DND-41 (cell line): ENCODE results near the gene SGMS1.

ENCODE experiments used
- ATAC-seq: fragments of 200-7000 bp; cut with Tn5 transposase; 3 replicates; pipeline ENCODE4 v1.9.1; 2021; ENCODE audit warnings: low read depth; ENCODE audit not compliant: insufficient read depth
- DNase-seq: peaks from one replicate; pipeline ENCODE4 v3.0.0-alpha.2; 2020
- H2AFZ ChIP-seq: 2 replicates; pipeline ENCODE4 v1.6.0; 2012; ENCODE audit warnings: low read depth, low read length
- H3K27ac ChIP-seq: 2 replicates; pipeline ENCODE4 v1.5.1; 2012; ENCODE audit warnings: low read length, inconsistent platforms
- H3K27me3 ChIP-seq: fragments of 200-600 bp; sonication (generic); 2 replicates; pipeline ENCODE4 v1.6.0; 2012; ENCODE audit warnings: low read length, mild to moderate bottlenecking, inconsistent platforms; ENCODE audit not compliant: insufficient read depth, poor library complexity
- H3K36me3 ChIP-seq: 2 replicates; pipeline ENCODE4 v1.5.1; 2012; ENCODE audit warnings: low read length, inconsistent platforms; ENCODE audit not compliant: insufficient read depth
- H3K4me1 ChIP-seq: 2 replicates; pipeline ENCODE4 v1.5.1; 2012; ENCODE audit warnings: mild to moderate bottlenecking, low read length; ENCODE audit not compliant: insufficient read depth
- H3K4me2 ChIP-seq: 2 replicates; pipeline ENCODE4 v1.6.0; 2012; ENCODE audit warnings: mild to moderate bottlenecking, moderate library complexity, low read length, inconsistent platforms; ENCODE audit not compliant: insufficient read depth
- H3K4me3 ChIP-seq, 2 experiments: fragments of 200-600 bp in 1 of 2; shearing (Covaris generic) in 1 of 2; 2 replicates each; pipeline ENCODE4 v1.5.1; 2012 to 2016; ENCODE audit warnings: inconsistent platforms in 2 of 2, low read length in 2 of 2, mild to moderate bottlenecking in 2 of 2, low read depth in 1 of 2, moderate library complexity in 1 of 2
- H3K79me2 ChIP-seq: 2 replicates; pipeline ENCODE4 v1.6.0; 2012; ENCODE audit warnings: low read length, inconsistent platforms; ENCODE audit not compliant: insufficient read depth
- H3K9ac ChIP-seq: 2 replicates; pipeline ENCODE4 v1.6.0; 2012; ENCODE audit warnings: low read depth, mild to moderate bottlenecking, inconsistent platforms, low read length, moderate library complexity
- H3K9me3 ChIP-seq: 2 replicates; pipeline ENCODE4 v1.5.1; 2012; ENCODE audit warnings: low read length, moderate library complexity, mild to moderate bottlenecking, inconsistent platforms; ENCODE audit not compliant: insufficient read depth, severe bottlenecking
- H4K20me1 ChIP-seq: 2 replicates; pipeline ENCODE4 v1.6.0; 2012; ENCODE audit warnings: low read length; ENCODE audit not compliant: insufficient read depth
- CTCF ChIP-seq: IDR thresholded peaks from 2 replicates; pipeline ENCODE4 v1.5.1; 2012; ENCODE audit warnings: borderline replicate concordance, low read length, moderate library complexity, mild to moderate bottlenecking; ENCODE audit not compliant: poor library complexity, severe bottlenecking; ENCODE audit errors: extremely low read depth
- EZH2 ChIP-seq: IDR thresholded peaks from 3 replicates; pipeline ENCODE4 v1.6.1; 2012; ENCODE audit warnings: borderline replicate concordance, low read depth, mild to moderate bottlenecking, moderate library complexity, low read length, inconsistent platforms; ENCODE audit not compliant: severe bottlenecking

The SGMS1 gene

DNA sequence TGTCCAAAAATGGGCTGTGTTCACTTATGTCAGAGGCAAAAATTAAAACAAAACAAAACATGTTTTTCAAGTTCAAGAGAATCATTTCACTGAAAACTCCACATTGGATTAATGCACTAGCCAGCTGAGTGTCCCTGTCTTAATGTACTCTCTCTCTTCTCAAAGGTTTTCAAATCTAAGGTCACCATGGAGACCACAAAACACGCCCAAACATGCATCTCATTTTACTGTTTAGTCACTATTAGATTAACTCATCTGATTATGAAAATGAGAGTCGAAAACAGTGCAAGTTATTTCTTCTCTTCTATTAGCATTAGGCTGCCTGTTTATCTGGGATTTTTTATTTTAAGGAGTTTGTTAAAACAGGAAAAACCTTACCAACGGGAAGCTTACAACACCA is 301.7 kb downstream of the SGMS1 start:
- Histone ChIP-seq H3K9me3 (no peaks in the 10 kb centered on the region), H3K27ac (no peak overlapping the region), H3K4me1 (no peaks in the 10 kb centered on the region), H3K9ac (no peak overlapping the region), H3K36me3 (no peaks in the 10 kb centered on the region), H3K4me2 (no peak overlapping the region), H3K4me3 (no peak overlapping the region), H4K20me1 (no peaks in the 10 kb centered on the region), H3K27me3 (no peaks in the 10 kb centered on the region), H3K79me2 (no peaks in the 10 kb centered on the region), H2AFZ (no peak overlapping the region)
- TF ChIP-seq EZH2: no peak
- TF ChIP-seq CTCF: no peak
- ATAC-seq (no peak), DNase-seq (no peak)

DNA sequence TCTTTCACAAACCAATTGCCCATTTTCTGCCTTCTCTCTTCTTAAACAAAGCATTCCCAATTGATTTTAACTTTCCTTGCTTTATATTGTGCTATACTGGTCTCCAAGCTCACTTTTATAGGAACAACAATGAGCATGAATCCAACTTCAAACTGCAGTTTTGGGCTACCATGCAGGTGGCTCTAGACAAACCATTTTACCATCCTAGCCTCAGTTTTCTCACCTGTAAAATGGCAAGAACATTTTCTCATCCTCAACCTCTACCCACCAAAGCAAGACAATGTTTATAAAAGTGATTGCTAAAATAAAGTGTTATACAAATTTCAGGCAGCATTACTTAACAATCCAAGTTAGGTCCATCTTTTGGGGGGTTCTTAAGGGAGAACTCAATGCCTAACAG is 305.6 kb downstream of the SGMS1 start:
- no peaks in the 10 kb centered on the region for H3K4me1 ChIP-seq
- no peaks in the 10 kb centered on the region for H3K27me3 ChIP-seq
- H2AFZ ChIP-seq: no peak overlapping the region
- H3K79me2 ChIP-seq: no peaks in the 10 kb centered on the region
- H3K9ac ChIP-seq: no peak overlapping the region
- no peaks in the 10 kb centered on the region for H4K20me1 ChIP-seq
- no peak for DNase-seq
- H3K4me3 ChIP-seq: no peak overlapping the region
- no peak for ATAC-seq
- H3K4me2 ChIP-seq: no peak overlapping the region
- no peaks in the 10 kb centered on the region for H3K36me3 ChIP-seq
- no peak for TF ChIP-seq CTCF
- TF ChIP-seq EZH2: no peak
- no peaks in the 10 kb centered on the region for H3K9me3 ChIP-seq
- H3K27ac ChIP-seq: no peak overlapping the region

GRCh38 chr10:50316695-50317648 is 306.8 kb downstream of the SGMS1 start:
- no peaks in the 10 kb centered on the region for H3K9me3 ChIP-seq
- H3K4me3 ChIP-seq: no peak overlapping the region
- no peaks in the 10 kb centered on the region for H3K36me3 ChIP-seq
- TF ChIP-seq EZH2: no peak
- no peak for TF ChIP-seq CTCF
- no peaks in the 10 kb centered on the region for H3K79me2 ChIP-seq
- no peaks in the 10 kb centered on the region for H3K27me3 ChIP-seq
- H4K20me1 ChIP-seq: no peaks in the 10 kb centered on the region
- no peak overlapping the region for H2AFZ ChIP-seq
- no peak overlapping the region for H3K27ac ChIP-seq
- no peaks in the 10 kb centered on the region for H3K4me1 ChIP-seq
- no peak for DNase-seq
- ATAC-seq: no peak
- no peak overlapping the region for H3K9ac ChIP-seq
- H3K4me2 ChIP-seq: no peak overlapping the region
